H9 (cell line): Measurements from ENCODE around the gene ATG2A. TPM values are rescaled to one million over a fixed set of nuclear protein-coding genes. Genes with fewer than 3 reads are reported as not detected.
A peak's percentile ranks its signal among the peaks of the same experiment; 100 is the strongest.

Experiments used
- DNase-seq: peaks from one replicate; pipeline ENCODE4 v3.0.0-alpha.2; 2017
- H2AFZ ChIP-seq: one replicate; pipeline ENCODE4 v1.6.1; 2013; ENCODE audit warnings: mild to moderate bottlenecking, low read length, control low read depth, moderate library complexity
- H2AK5ac ChIP-seq: 2 replicates; pipeline ENCODE4 v1.6.1; 2013; ENCODE audit warnings: low read length, control low read depth, mixed read lengths; ENCODE audit not compliant: insufficient read length
- H2BK120ac ChIP-seq: one replicate; pipeline ENCODE4 v1.6.1; 2013; ENCODE audit warnings: low read depth, mild to moderate bottlenecking, low read length, control low read depth, inconsistent platforms; ENCODE audit not compliant: poor library complexity, severe bottlenecking
- H2BK12ac ChIP-seq: 2 replicates; pipeline ENCODE4 v1.6.1; 2013; ENCODE audit warnings: low read length, control low read depth, mixed read lengths, low read depth; ENCODE audit not compliant: insufficient read length
- H2BK15ac ChIP-seq: 2 replicates; pipeline ENCODE4 v1.6.1; 2013; ENCODE audit warnings: low read depth, low read length, control low read depth
- H2BK20ac ChIP-seq: one replicate; pipeline ENCODE4 v1.6.1; 2013; ENCODE audit warnings: low read depth, mild to moderate bottlenecking, low read length, control low read depth, inconsistent platforms; ENCODE audit not compliant: poor library complexity, severe bottlenecking
- H2BK5ac ChIP-seq: 2 replicates; pipeline ENCODE4 v1.6.1; 2013; ENCODE audit warnings: low read length, control low read depth, mixed read lengths; ENCODE audit not compliant: insufficient read length
- H3K14ac ChIP-seq: 2 replicates; pipeline ENCODE4 v1.6.1; 2013; ENCODE audit warnings: low read length, control low read depth; ENCODE audit not compliant: insufficient read depth
- H3K18ac ChIP-seq: 2 replicates; pipeline ENCODE4 v1.6.1; 2013; ENCODE audit warnings: low read depth, mild to moderate bottlenecking, mixed read lengths, low read length, control low read depth; ENCODE audit not compliant: insufficient read length
- H3K23ac ChIP-seq: 2 replicates; pipeline ENCODE4 v1.6.1; 2013; ENCODE audit warnings: low read length, control low read depth, mixed read lengths, low read depth; ENCODE audit not compliant: insufficient read length
- H3K23me2 ChIP-seq: 2 replicates; pipeline ENCODE4 v1.6.1; 2013; ENCODE audit warnings: low read depth, mild to moderate bottlenecking, mixed read lengths, low read length, control low read depth; ENCODE audit not compliant: insufficient read length, poor library complexity, severe bottlenecking
- H3K27ac ChIP-seq: 2 replicates; pipeline ENCODE4 v1.5.1; 2013; ENCODE audit warnings: low read length, control low read depth, mixed read lengths, low read depth; ENCODE audit not compliant: insufficient read length
- H3K27me3 ChIP-seq: 2 replicates; pipeline ENCODE4 v1.6.1; 2013; ENCODE audit warnings: low read length, control low read depth, inconsistent platforms; ENCODE audit not compliant: insufficient read depth
- H3K4ac ChIP-seq: 2 replicates; pipeline ENCODE4 v1.6.1; 2013; ENCODE audit warnings: low read depth, mild to moderate bottlenecking, control low read depth, inconsistent platforms, low read length, moderate library complexity
- H3K4me1 ChIP-seq: 2 replicates; pipeline ENCODE4 v1.6.1; 2013; ENCODE audit warnings: low read length, control low read depth, inconsistent platforms; ENCODE audit not compliant: insufficient read depth
- H3K4me2 ChIP-seq: 2 replicates; pipeline ENCODE4 v1.6.1; 2013; ENCODE audit warnings: low read length, control low read depth, mixed read lengths; ENCODE audit not compliant: insufficient read length, insufficient read depth
- H3K56ac ChIP-seq: 2 replicates; pipeline ENCODE4 v1.6.1; 2013; ENCODE audit warnings: low read depth, mild to moderate bottlenecking, mixed read lengths, low read length, control low read depth; ENCODE audit not compliant: insufficient read length
- H3K79me1 ChIP-seq: 2 replicates; pipeline ENCODE4 v1.6.1; 2013; ENCODE audit warnings: low read depth, mild to moderate bottlenecking, moderate library complexity, low read length, control low read depth, inconsistent platforms; ENCODE audit not compliant: insufficient read depth, poor library complexity, severe bottlenecking
- H3K79me2 ChIP-seq: 2 replicates; pipeline ENCODE4 v1.6.1; 2013; ENCODE audit warnings: low read length, control low read depth, inconsistent platforms; ENCODE audit not compliant: insufficient read depth
- H3K9ac ChIP-seq: 2 replicates; pipeline ENCODE4 v1.6.1; 2013; ENCODE audit warnings: low read length, control low read depth, mixed read lengths; ENCODE audit not compliant: insufficient read length; ENCODE audit errors: extremely low read depth
- H3K9me3 ChIP-seq: one replicate; pipeline ENCODE4 v1.6.1; 2013; ENCODE audit warnings: low read depth, low read length, inconsistent platforms; ENCODE audit not compliant: control insufficient read depth
- H3T11ph ChIP-seq: one replicate; pipeline ENCODE4 v1.6.1; 2013; ENCODE audit warnings: mild to moderate bottlenecking, low read length, control low read depth, inconsistent platforms
- H4K20me1 ChIP-seq: one replicate; pipeline ENCODE4 v1.6.1; 2013; ENCODE audit not compliant: control insufficient read depth, insufficient read length, insufficient read depth
- H4K5ac ChIP-seq: 2 replicates; pipeline ENCODE4 v1.6.1; 2013; ENCODE audit warnings: low read depth, mild to moderate bottlenecking, mixed read lengths, low read length, control low read depth; ENCODE audit not compliant: insufficient read length
- H4K8ac ChIP-seq: replicated peaks from 2 replicates; pipeline ENCODE4 v1.6.1; 2013; ENCODE audit warnings: low read length, control low read depth, mixed read lengths, low read depth; ENCODE audit not compliant: insufficient read length
- H4K91ac ChIP-seq: 2 replicates; pipeline ENCODE4 v1.6.1; 2013; ENCODE audit warnings: low read depth, mild to moderate bottlenecking, moderate library complexity, mixed read lengths, low read length, control low read depth; ENCODE audit not compliant: insufficient read length
- H3K27ac Mint-ChIP-seq, 3 experiments: 2 replicates in 2 of 3; 3 replicates in 1 of 3; pipeline ENCODE4 v1.8.0; 2020 to 2021; ENCODE audit warnings: mixed read lengths in 3 of 3, mild to moderate bottlenecking in 1 of 3, moderate library complexity in 1 of 3
- H3K27me3 Mint-ChIP-seq: 2 replicates; pipeline ENCODE4 v1.8.0; 2021; ENCODE audit warnings: low read depth, mild to moderate bottlenecking, moderate library complexity, mixed read lengths
- H3K36me3 Mint-ChIP-seq, 3 experiments: 2 replicates in 2 of 3; 3 replicates in 1 of 3; pipeline ENCODE4 v1.8.0; 2020 to 2021; ENCODE audit warnings: low read depth in 3 of 3, mixed read lengths in 3 of 3; ENCODE audit not compliant: insufficient read depth in 1 of 3
- H3K4me1 Mint-ChIP-seq, 2 experiments: 2 replicates each; pipeline ENCODE4 v1.8.0; 2020; ENCODE audit warnings: mixed read lengths in 2 of 2
- H3K4me3 Mint-ChIP-seq, 2 experiments: 2 replicates in 1 of 2; 3 replicates in 1 of 2; pipeline ENCODE4 v1.8.0; 2020 to 2021; ENCODE audit warnings: mild to moderate bottlenecking in 2 of 2, mixed read lengths in 2 of 2, moderate library complexity in 1 of 2
- H3K9me3 Mint-ChIP-seq, 2 experiments: 2 replicates in 1 of 2; 3 replicates in 1 of 2; pipeline ENCODE4 v1.8.0; 2020; ENCODE audit warnings: mild to moderate bottlenecking in 2 of 2, mixed read lengths in 2 of 2, moderate library complexity in 1 of 2
- CTCF ChIP-seq: fragments of 200-600 bp; sonication (generic); conservative IDR thresholded peaks from 3 replicates; pipeline ENCODE4 v1.8.0; 2021; ENCODE audit warnings: antibody characterized with exemption, mild to moderate bottlenecking
- WGBS: extraction: QIAGEN DNeasy Blood & Tissue Kit; methylation state at CpG from one replicate; pipeline ENCODE4 v1.1.7; 2013; ENCODE audit warnings: missing lambda C conversion rate, low lambda C conversion rate, mixed read lengths; ENCODE audit not compliant: insufficient read length; ENCODE audit errors: extremely low coverage; 5-methylcytosine and 5-hydroxymethylcytosine counted together
- total RNA-seq: library from RNA; stranded (reverse); gene quantifications from 2 replicates; pipeline ENCODE4 v1.2.1, GENCODE V29; 2021

The ATG2A gene
- total RNA-seq, 1 experiment from 2014 or later = 21.3 TPM

DNA sequence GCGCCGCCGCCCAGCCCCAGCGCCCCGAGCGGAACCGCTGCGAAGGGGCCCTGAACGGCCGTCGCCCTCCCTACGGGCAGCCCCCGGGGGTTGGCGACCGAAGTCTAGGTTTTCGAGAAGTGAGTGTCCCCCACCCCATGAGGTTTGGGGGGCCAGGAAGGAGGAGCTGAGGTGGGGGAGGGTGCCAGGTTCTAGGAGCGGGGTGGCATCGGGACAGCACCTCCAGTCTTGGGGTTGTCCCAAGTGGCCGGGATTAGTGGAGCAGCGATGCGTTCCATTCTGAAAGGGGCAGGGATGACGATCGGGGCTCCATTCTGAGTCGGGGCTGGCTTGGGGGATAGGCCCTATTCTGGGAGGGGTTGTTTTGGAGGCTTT lies 7.9 kb upstream of the ATG2A start:
- Histone ChIP-seq H3K9ac (peak overlapping the region; percentile 16), H3K79me2 (no peaks in the 10 kb centered on the region), H4K5ac (no peak overlapping the region), H3K23ac (no peak overlapping the region), H3K27me3 (no peaks in the 10 kb centered on the region), H4K20me1 (no peaks in the 10 kb centered on the region), H2BK15ac (no peak overlapping the region), H2BK5ac (no peak overlapping the region), H2AFZ (no peak overlapping the region), H2BK12ac (no peak overlapping the region), H3K9me3 (no peaks in the 10 kb centered on the region), H3K79me1 (no peaks in the 10 kb centered on the region), H3K4me2 (peak overlapping the region; percentile 61), H3K4ac (no peak overlapping the region), H4K91ac (no peak overlapping the region), H2AK5ac (no peak overlapping the region), H3K14ac (no peak overlapping the region), H3T11ph (no peak overlapping the region), H3K56ac (no peak overlapping the region), H2BK20ac (no peak overlapping the region), H2BK120ac (no peak overlapping the region), H3K27ac (no peak overlapping the region), H4K8ac (no peak overlapping the region), H3K18ac (no peak overlapping the region), H3K23me2 (peaks cover 7% of the 10 kb centered on the region), H3K4me1 (no peaks in the 10 kb centered on the region)
- peaks cover 8 to 16% of the 10 kb centered on the region in 2 experiments for H3K4me1 Mint-ChIP-seq
- DNase-seq = no peak
- no peaks in the 10 kb centered on the region for H3K36me3 Mint-ChIP-seq
- H3K9me3 Mint-ChIP-seq = no peaks in the 10 kb centered on the region
- no peak for TF ChIP-seq CTCF
- no peak overlapping the region for H3K27ac Mint-ChIP-seq
- H3K4me3 Mint-ChIP-seq = peak overlapping the region; percentile 79 to 93
- no CpG with 5 or more reads among the region's 24 CpGs for WGBS
- H3K27me3 Mint-ChIP-seq = peaks cover 7% of the 10 kb centered on the region
